KMS-11 (cell line): Measurements from ENCODE around the gene BEX3.
"Not testable (repeated sequence)": the region's sequence is repeated elsewhere in the genome, so short reads cannot be mapped to it uniquely, and the experiment has no call there.

ENCODE experiments used
- H2AFZ ChIP-seq: fragments of 200-600 bp; sonication (generic); 2 replicates; pipeline ENCODE4 v1.6.1; 2016; ENCODE audit warnings: antibody characterized with exemption, mixed run types, low read depth
- H3K27ac ChIP-seq: fragments of 200-600 bp; sonication (generic); 2 replicates; pipeline ENCODE4 v1.6.1; 2016; ENCODE audit warnings: mild to moderate bottlenecking, mixed run types
- H3K27me3 ChIP-seq: fragments of 200-600 bp; sonication (generic); 2 replicates; pipeline ENCODE4 v1.6.1; 2017; ENCODE audit warnings: mild to moderate bottlenecking, low read depth, mixed run types, moderate library complexity; ENCODE audit not compliant: insufficient read depth
- H3K36me3 ChIP-seq: fragments of 200-600 bp; sonication (generic); 2 replicates; pipeline ENCODE4 v1.6.1; 2017; ENCODE audit warnings: mild to moderate bottlenecking, mixed run types; ENCODE audit not compliant: insufficient read depth
- H3K4me1 ChIP-seq: fragments of 200-600 bp; sonication (generic); 2 replicates; pipeline ENCODE4 v1.6.1; 2016; ENCODE audit warnings: mild to moderate bottlenecking, low read depth, mixed run types; ENCODE audit not compliant: poor library complexity, severe bottlenecking
- H3K4me2 ChIP-seq: fragments of 200-600 bp; sonication (generic); 2 replicates; pipeline ENCODE4 v1.7.0; 2016; ENCODE audit warnings: mild to moderate bottlenecking, mixed run types
- H3K4me3 ChIP-seq: fragments of 200-600 bp; sonication (generic); IDR thresholded peaks from 2 replicates; pipeline ENCODE4 v1.6.1; 2017; ENCODE audit warnings: low read depth, low read length, mixed read lengths; ENCODE audit not compliant: insufficient read depth
- H3K79me2 ChIP-seq: fragments of 200-600 bp; sonication (generic); 2 replicates; pipeline ENCODE4 v1.6.1; 2016; ENCODE audit warnings: low read depth, mixed run types; ENCODE audit not compliant: insufficient read depth
- H3K9ac ChIP-seq: fragments of 200-600 bp; sonication (generic); 2 replicates; pipeline ENCODE4 v1.6.1; 2016; ENCODE audit warnings: mild to moderate bottlenecking, mixed run types
- H4K20me1 ChIP-seq: fragments of 200-600 bp; sonication (generic); 2 replicates; pipeline ENCODE4 v1.6.1; 2016; ENCODE audit warnings: mild to moderate bottlenecking, mixed run types; ENCODE audit not compliant: insufficient read depth
- TF ChIP-seq, protein P1 (sequence below): fragments of 200-600 bp; sonication (generic); conservative IDR thresholded peaks from 2 replicates; pipeline ENCODE4 v1.6.1; 2017; ENCODE audit warnings: low read depth, mild to moderate bottlenecking, antibody characterized with exemption, low read length, moderate library complexity, mixed read lengths

Gene BEX3

DNA sequence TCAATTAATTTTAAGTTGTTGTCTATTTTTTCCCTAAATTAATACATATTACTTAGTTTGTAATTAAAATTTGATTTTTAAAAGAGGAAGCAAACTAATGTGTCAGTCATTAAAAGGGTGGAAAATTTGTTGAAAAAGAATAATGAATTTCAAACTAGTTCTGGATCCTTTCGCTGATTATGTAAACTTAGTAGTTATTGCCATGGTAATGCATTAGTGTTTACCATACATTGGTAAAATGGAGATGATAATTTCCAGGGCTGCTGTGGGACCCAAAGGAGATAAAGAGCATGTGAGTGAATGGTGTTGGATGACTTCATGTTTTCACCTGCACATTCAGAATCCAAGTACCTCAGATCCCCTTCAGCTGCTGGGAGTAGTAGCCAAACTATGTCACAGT, 6.5 kb downstream of the BEX3 start:
- H3K27ac ChIP-seq, result no peak overlapping the region
- H3K79me2 ChIP-seq, result no peaks in the 10 kb centered on the region
- no peaks in the 10 kb centered on the region for H3K36me3 ChIP-seq
- H4K20me1 ChIP-seq, result no peaks in the 10 kb centered on the region
- H2AFZ ChIP-seq, result no peak overlapping the region
- H3K4me2 ChIP-seq, result no peak overlapping the region
- no peak overlapping the region for H3K4me3 ChIP-seq
- H3K4me1 ChIP-seq, result no peaks in the 10 kb centered on the region
- H3K27me3 ChIP-seq, result no peaks in the 10 kb centered on the region
- H3K9ac ChIP-seq, result no peak overlapping the region
- TF ChIP-seq, protein P1, sequence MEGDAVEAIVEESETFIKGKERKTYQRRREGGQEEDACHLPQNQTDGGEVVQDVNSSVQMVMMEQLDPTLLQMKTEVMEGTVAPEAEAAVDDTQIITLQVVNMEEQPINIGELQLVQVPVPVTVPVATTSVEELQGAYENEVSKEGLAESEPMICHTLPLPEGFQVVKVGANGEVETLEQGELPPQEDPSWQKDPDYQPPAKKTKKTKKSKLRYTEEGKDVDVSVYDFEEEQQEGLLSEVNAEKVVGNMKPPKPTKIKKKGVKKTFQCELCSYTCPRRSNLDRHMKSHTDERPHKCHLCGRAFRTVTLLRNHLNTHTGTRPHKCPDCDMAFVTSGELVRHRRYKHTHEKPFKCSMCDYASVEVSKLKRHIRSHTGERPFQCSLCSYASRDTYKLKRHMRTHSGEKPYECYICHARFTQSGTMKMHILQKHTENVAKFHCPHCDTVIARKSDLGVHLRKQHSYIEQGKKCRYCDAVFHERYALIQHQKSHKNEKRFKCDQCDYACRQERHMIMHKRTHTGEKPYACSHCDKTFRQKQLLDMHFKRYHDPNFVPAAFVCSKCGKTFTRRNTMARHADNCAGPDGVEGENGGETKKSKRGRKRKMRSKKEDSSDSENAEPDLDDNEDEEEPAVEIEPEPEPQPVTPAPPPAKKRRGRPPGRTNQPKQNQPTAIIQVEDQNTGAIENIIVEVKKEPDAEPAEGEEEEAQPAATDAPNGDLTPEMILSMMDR, result no peak

DNA sequence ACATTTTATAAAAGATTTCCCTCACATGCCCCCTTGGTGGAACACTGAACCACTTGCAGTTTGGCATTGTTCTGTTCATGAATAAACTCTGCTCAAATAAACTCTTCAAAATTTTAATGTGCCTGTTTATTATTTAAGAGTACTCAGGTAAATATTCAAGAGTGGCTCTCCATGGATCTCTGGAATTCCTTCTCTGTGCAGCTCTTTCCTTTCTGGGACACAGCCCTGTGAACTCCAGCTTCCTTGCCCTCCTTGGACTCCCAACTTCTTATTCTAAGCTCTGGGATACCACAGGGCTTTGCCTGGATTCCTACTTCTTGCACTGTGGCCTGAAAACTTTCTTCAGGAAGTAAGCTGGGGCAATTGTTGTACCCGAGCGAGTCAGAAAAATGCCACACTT, 8.3 kb downstream of the BEX3 start:
- no peaks in the 10 kb centered on the region for H3K79me2 ChIP-seq
- no peaks in the 10 kb centered on the region for H3K36me3 ChIP-seq
- H3K4me3 ChIP-seq, result no peak overlapping the region
- no peak overlapping the region for H3K9ac ChIP-seq
- no peaks in the 10 kb centered on the region for H3K4me1 ChIP-seq
- H4K20me1 ChIP-seq, result no peaks in the 10 kb centered on the region
- H2AFZ ChIP-seq, result no peak overlapping the region
- H3K4me2 ChIP-seq, result no peak overlapping the region
- TF ChIP-seq, protein P1, result no peak
- no peaks in the 10 kb centered on the region for H3K27me3 ChIP-seq
- H3K27ac ChIP-seq, result no peak overlapping the region

DNA sequence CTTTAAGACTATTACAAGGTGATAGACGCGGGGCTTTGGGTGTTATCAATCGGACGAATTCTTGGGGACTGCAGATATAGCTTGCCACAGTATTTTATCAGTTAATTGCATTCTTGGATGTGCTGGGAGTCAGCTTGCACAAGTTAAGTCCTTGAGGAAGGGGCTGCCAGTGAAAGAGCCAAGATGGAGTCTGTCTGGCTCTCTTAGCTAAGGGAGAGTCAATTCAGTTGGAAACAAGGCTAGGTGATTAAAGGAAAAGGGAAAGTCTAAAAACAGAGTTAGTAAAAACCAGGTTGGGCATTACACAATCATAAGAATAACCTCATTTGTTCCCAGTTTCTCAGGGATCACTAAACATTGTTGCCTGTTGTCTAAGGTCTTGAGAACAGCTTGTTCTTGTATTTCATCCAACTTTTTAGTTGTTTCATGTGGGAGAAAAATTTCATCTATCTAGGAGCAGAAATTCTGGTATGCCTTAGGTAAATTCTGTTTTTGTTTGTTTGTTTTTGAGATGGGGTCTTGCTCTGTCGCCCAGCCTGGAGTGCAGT, 9.0 kb downstream of the BEX3 start:
- H3K79me2 ChIP-seq, result not testable (repeated sequence)

DNA sequence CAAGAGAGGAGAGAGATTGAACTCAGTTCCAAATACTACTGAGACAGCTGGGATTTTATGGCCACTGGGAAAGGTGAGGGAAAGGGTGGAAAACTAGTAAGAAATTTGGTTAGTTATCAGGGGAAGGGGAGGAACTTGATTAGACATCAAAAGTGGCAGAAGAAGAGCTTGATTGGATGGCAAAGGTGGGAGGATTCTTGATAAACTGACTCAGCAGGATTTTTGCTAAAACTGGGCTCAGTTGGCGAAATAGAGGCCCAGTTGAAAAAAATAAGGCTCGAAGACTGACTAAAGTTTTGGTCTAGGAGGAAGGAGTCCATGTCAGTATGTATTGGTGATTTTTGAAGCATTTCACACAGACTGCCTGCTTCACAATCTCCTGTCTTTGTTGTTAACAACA, 10.0 kb downstream of the BEX3 start:
- Histone ChIP-seq H2AFZ (no peak overlapping the region), H3K27ac (no peak overlapping the region), H3K36me3 (no peaks in the 10 kb centered on the region), H3K79me2 (no peaks in the 10 kb centered on the region), H3K27me3 (no peaks in the 10 kb centered on the region), H3K9ac (no peak overlapping the region), H3K4me3 (no peak overlapping the region), H3K4me2 (no peak overlapping the region), H3K4me1 (no peaks in the 10 kb centered on the region), H4K20me1 (no peaks in the 10 kb centered on the region)
- TF ChIP-seq, protein P1, result no peak

More for the DNA sequence above, 9.0 kb downstream of the BEX3 start:
- H3K27ac ChIP-seq, H3K9ac ChIP-seq, H3K36me3 ChIP-seq, H2AFZ ChIP-seq, H3K4me3 ChIP-seq, H3K4me1 ChIP-seq, H4K20me1 ChIP-seq, H3K27me3 ChIP-seq, H3K4me2 ChIP-seq: not testable (repeated sequence)

DNA sequence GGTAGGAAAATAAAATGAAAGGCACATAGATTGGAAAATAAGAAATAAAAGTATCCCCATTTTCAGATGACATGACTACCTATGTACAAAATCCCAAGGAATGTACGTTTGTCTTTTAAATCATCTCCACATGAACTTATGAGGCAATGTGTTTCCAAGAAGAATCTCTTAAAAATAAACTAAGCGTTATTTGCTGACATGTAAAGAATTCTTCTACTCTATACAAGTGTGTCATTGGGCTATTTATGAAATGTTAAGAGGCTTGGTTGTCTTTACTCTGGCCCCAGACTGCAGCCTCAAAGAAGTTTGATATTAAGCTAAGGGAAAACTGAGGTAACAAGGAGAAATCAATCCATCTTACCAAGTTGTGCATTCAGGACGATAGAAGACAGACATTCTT, 17.1 kb downstream of the BEX3 start:
- Histone ChIP-seq H3K9ac (no peak overlapping the region), H3K27me3 (no peaks in the 10 kb centered on the region), H3K27ac (no peak overlapping the region), H3K79me2 (no peaks in the 10 kb centered on the region), H3K4me1 (no peaks in the 10 kb centered on the region), H2AFZ (no peak overlapping the region), H3K4me2 (no peak overlapping the region), H4K20me1 (no peaks in the 10 kb centered on the region), H3K4me3 (no peak overlapping the region), H3K36me3 (no peaks in the 10 kb centered on the region)
- TF ChIP-seq, protein P1, result no peak
